ENCODE measurements around the gene PDE4D. TPM values are rescaled to one million over a fixed set of nuclear protein-coding genes. Genes with fewer than 3 reads are reported as not detected.

PDE4D gene
- total RNA-seq, 1 donor from 2014 or later: 7.6 TPM

DNA sequence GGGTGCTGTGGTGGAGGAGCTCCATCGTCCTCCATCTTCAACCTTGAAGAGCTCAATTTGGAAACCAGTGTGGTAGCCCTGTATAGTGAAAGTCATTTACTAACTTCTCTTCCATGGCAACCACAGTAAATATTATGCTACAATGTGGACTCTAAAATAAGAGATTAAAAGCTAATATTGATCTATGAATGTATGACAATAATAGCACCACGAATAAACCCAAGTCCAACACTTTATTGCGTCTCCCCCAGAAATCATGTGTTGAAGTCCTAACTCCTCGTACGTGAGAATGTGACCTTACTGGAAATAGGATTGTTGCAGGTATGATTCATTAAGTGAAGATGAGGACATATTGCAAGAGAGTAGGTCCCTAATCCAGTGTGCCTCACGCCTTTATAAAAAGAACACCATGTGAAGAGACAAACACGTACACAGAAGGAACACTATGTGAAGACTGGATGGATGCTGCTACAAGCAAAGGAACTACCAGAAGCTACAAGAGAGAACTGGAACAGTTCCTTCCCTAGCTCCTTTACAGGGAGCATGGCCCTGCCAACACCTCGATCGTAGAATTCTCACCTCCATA lies 276.2 kb downstream of the PDE4D start:
- TF ChIP-seq, protein P1, sequence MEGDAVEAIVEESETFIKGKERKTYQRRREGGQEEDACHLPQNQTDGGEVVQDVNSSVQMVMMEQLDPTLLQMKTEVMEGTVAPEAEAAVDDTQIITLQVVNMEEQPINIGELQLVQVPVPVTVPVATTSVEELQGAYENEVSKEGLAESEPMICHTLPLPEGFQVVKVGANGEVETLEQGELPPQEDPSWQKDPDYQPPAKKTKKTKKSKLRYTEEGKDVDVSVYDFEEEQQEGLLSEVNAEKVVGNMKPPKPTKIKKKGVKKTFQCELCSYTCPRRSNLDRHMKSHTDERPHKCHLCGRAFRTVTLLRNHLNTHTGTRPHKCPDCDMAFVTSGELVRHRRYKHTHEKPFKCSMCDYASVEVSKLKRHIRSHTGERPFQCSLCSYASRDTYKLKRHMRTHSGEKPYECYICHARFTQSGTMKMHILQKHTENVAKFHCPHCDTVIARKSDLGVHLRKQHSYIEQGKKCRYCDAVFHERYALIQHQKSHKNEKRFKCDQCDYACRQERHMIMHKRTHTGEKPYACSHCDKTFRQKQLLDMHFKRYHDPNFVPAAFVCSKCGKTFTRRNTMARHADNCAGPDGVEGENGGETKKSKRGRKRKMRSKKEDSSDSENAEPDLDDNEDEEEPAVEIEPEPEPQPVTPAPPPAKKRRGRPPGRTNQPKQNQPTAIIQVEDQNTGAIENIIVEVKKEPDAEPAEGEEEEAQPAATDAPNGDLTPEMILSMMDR (IDR thresholded peaks at IDR 0.05; ENCODE audit: unreplicated experiment): no peak
- H3K36me3 Mint-ChIP-seq (ENCODE audit: insufficient read depth): no peaks in the 10 kb centered on the region

DNA sequence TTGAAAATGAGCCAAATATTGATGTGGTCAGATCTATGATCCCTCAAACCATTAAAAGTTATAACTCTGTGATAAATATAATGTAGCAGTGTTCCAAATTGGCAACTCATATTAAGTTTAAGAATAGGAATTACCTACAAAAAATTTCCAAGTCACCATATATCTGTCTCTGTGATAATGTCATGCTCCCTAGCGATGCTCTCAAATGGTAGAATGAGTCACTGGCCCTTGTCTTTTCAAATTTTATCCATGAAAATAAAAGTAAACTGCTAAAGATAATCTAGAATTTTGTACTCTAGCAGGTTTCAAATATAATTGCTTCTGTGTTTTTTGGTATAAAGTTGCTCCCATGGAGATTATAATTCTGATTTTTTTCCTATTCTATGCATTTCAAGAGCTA lies 277.1 kb downstream of the PDE4D start:
- Mint-ChIP-seq H3K4me1 (ENCODE audit: low read depth) (no peaks in the 10 kb centered on the region), H3K27me3 (no peaks in the 10 kb centered on the region), H3K27ac (no peak overlapping the region), H3K9me3 (ENCODE audit: low read depth) (no peaks in the 10 kb centered on the region), H3K4me3 (ENCODE audit: low read depth) (no peak overlapping the region), H3K36me3 (ENCODE audit: insufficient read depth) (no peaks in the 10 kb centered on the region)
- TF ChIP-seq, protein P1 (IDR thresholded peaks at IDR 0.05; ENCODE audit: unreplicated experiment): no peak
- no peak for DNase-seq (ENCODE audit: low spot score, unreplicated experiment)

More for the DNA sequence above, 276.2 kb downstream of the PDE4D start:
- Mint-ChIP-seq H3K27ac (no peak overlapping the region), H3K9me3 (ENCODE audit: low read depth) (no peaks in the 10 kb centered on the region), H3K4me3 (ENCODE audit: low read depth) (no peak overlapping the region), H3K4me1 (ENCODE audit: low read depth) (no peaks in the 10 kb centered on the region), H3K27me3 (no peaks in the 10 kb centered on the region)
- DNase-seq (ENCODE audit: low spot score, unreplicated experiment): no peak

DNA sequence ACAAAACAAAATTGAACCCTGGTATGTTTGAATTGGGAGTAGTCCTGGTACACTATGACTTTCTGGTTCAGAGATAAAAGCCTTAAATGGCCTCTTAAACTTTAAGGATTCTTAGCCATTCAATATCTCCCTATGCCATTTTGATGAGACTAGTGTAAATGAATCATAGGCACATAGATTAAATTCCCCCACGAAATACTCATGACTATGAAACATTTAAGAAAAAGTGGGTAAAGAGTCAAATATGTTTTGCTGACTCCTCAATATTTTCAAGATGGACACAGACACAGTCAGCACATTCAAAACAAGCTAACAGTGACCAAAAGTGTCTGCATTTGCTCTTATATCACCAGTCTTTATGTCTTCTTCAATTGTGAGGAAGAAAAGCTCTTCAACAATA lies 278.3 kb downstream of the PDE4D start:
- H3K36me3 Mint-ChIP-seq (ENCODE audit: insufficient read depth): no peaks in the 10 kb centered on the region
- TF ChIP-seq, protein P1 (IDR thresholded peaks at IDR 0.05; ENCODE audit: unreplicated experiment): no peak
- H3K27me3 Mint-ChIP-seq: no peaks in the 10 kb centered on the region

DNA sequence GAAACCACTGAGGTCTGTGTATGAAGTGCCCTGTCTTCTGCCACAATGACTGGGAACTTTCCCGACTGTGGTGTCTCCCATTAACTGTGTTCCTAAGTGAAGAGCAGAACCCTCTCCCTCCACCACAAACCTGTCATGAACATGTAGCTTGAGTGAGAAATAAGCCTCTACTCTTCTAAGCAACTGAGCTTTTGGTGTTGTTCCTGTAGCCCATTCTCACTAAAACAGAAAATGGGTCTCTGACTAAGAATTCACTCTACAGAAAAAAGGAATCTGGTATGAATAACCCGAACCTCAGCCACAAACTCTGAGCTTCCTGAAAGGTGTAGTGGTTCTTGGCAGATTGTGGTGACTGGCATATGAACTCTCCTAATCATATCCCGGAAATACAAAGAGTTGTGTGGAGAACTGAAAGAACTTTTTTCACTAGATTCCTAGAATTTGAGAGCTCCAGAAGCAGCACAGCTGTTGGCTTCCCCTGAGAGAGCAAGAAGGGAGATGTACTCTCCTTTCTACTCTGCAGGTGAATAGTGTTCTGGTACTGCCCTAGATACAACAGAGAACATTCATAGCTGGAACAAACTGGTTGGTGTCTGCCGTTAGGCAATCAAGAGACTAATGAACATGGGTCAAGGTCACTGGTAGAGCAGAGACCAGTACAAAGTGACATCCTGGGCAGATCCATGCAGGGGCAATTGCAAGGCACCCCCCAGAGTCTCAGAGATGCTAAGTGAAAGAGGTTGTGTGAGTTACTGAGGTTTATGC lies 283.8 kb downstream of the PDE4D start:
- H3K27ac Mint-ChIP-seq: no peak overlapping the region
- H3K9me3 Mint-ChIP-seq (ENCODE audit: low read depth): no peaks in the 10 kb centered on the region
- H3K36me3 Mint-ChIP-seq (ENCODE audit: insufficient read depth): no peaks in the 10 kb centered on the region
- no peak overlapping the region for H3K4me3 Mint-ChIP-seq (ENCODE audit: low read depth)
- TF ChIP-seq, protein P1 (IDR thresholded peaks at IDR 0.05; ENCODE audit: unreplicated experiment): no peak
- no peaks in the 10 kb centered on the region for H3K27me3 Mint-ChIP-seq
- DNase-seq (ENCODE audit: low spot score, unreplicated experiment): no peak
- peaks cover 14% of the 10 kb centered on the region for H3K4me1 Mint-ChIP-seq (ENCODE audit: low read depth)

More for the DNA sequence above, 278.3 kb downstream of the PDE4D start:
- H3K9me3 Mint-ChIP-seq (ENCODE audit: low read depth): no peaks in the 10 kb centered on the region
- H3K4me3 Mint-ChIP-seq (ENCODE audit: low read depth): no peak overlapping the region
- H3K27ac Mint-ChIP-seq: no peak overlapping the region
- no peaks in the 10 kb centered on the region for H3K4me1 Mint-ChIP-seq (ENCODE audit: low read depth)
- DNase-seq (ENCODE audit: low spot score, unreplicated experiment): no peak

DNA sequence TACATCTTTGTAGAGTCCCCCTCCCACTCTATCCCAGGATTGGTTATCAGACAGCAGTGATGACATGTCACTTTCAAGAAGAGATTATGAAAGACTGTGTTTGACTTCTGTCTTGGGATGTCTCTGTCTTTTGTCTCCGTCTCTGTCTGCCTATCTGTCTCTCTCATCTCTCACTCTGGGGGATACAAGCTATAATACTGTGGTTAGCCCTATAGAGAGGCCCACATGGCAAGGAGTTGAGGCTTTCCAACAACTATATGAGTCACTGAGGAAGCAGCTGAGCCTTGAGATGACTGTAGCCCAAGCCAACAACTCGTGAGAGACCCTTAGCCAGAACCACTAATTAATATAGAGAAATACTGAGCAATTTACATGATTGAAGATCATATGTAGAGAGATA lies 284.8 kb downstream of the PDE4D start:
- no peak overlapping the region for H3K4me3 Mint-ChIP-seq (ENCODE audit: low read depth)
- no peak overlapping the region for H3K27ac Mint-ChIP-seq
- H3K4me1 Mint-ChIP-seq (ENCODE audit: low read depth): peaks cover 14% of the 10 kb centered on the region
- TF ChIP-seq, protein P1 (IDR thresholded peaks at IDR 0.05; ENCODE audit: unreplicated experiment): no peak
- H3K27me3 Mint-ChIP-seq: no peaks in the 10 kb centered on the region
- H3K9me3 Mint-ChIP-seq (ENCODE audit: low read depth): no peaks in the 10 kb centered on the region
- no peak for DNase-seq (ENCODE audit: low spot score, unreplicated experiment)
- H3K36me3 Mint-ChIP-seq (ENCODE audit: insufficient read depth): no peaks in the 10 kb centered on the region

Data from progenitor cell of endocrine pancreas (in vitro differentiated cells).